Suprapubic skin (tissue), 4 donors: Measurements from ENCODE around the gene MAGI1. TPM values are rescaled to one million over a fixed set of nuclear protein-coding genes. Genes with fewer than 3 reads are reported as not detected.

Source experiments
- DNase-seq, 2 donors: peaks; one replicate each; pipeline ENCODE4 v3.0.0-alpha.2; 2019; ENCODE audit warnings: low spot score in 2 of 2
- H3K27ac ChIP-seq: fragments of 200-600 bp; sonication (generic); one replicate; pipeline ENCODE4 v1.5.1; 2019
- H3K27me3 ChIP-seq: fragments of 200-600 bp; sonication (generic); one replicate; pipeline ENCODE4 v1.5.1; 2019
- H3K36me3 ChIP-seq: fragments of 200-600 bp; sonication (generic); one replicate; pipeline ENCODE4 v1.5.1; 2019
- H3K4me1 ChIP-seq: fragments of 200-600 bp; sonication (generic); one replicate; pipeline ENCODE4 v1.5.1; 2019
- H3K4me3 ChIP-seq: fragments of 200-600 bp; sonication (generic); one replicate; pipeline ENCODE4 v1.5.1; 2019; ENCODE audit warnings: mild to moderate bottlenecking
- H3K9me3 ChIP-seq: fragments of 200-600 bp; sonication (generic); one replicate; pipeline ENCODE4 v1.5.1; 2019
- EP300 ChIP-seq: sonication (generic); formaldehyde crosslinking; IDR thresholded peaks from one replicate; pipeline ENCODE4 v1.6.1; 2017; ENCODE audit warnings: antibody characterized with exemption
- POLR2A ChIP-seq, 2 donors: fragments of 450-650 bp; IDR thresholded peaks; one replicate each; pipeline ENCODE4 v1.6.1; 2017; ENCODE audit warnings: antibody characterized with exemption in 2 of 2, mild to moderate bottlenecking in 2 of 2, moderate library complexity in 2 of 2
- POLR2AphosphoS5 ChIP-seq, 3 donors: sonication (generic); formaldehyde crosslinking; IDR thresholded peaks; one replicate each; pipeline ENCODE4 v1.6.1; 2017; ENCODE audit warnings: antibody characterized with exemption in 3 of 3
- whole genome bisulfite sequencing: methylation state at CpG from one replicate; pipeline ENCODE4 v1.1.5; 2018; 5-methylcytosine and 5-hydroxymethylcytosine counted together
- total RNA-seq, 4 donors: library from RNA; depleted of rRNA; stranded (reverse); fragments of >200 nt; gene quantifications; one replicate each; pipeline ENCODE4 v1.1.0, GENCODE V29; 2016
- TF ChIP-seq, protein P1 (sequence below), 2 donors: fragments of 200-600 bp in 1 of 2; fragments of 450-650 bp in 1 of 2; sonication (generic) in 1 of 2; IDR thresholded peaks; one replicate each; pipeline ENCODE4 v1.5.1; 2016 to 2019; ENCODE audit warnings: antibody characterized with exemption in 2 of 2, mild to moderate bottlenecking in 1 of 2, moderate library complexity in 1 of 2

Gene MAGI1
- total RNA-seq, 4 donors from 2014 or later: 37.9 to 71.5 (median 48.6) TPM

DNA sequence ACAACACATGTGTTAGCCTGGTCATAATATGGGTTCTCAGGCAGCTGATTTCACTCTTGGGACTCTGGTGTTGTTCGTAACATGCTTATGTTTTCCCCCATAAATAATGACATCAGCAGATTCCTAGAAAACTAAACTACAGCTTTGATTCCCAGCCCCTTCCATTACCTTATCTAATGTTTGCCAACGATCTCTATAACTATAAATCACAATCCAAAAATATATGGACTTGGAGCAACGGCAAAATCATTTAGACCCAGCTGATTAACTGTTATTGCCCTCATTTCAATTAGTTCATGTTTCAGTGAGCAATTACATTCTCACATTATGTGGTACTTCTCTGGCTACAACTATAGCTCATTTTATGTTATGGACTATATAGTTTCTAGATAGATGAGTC is 531.3 kb downstream of the MAGI1 start:
- DNase-seq: no peak
- no peak overlapping the region for H3K27ac ChIP-seq
- TF ChIP-seq POLR2AphosphoS5 (IDR thresholded peaks at IDR 0.05) (no peak), EP300 (no peak)
- H3K9me3 ChIP-seq: no peaks in the 10 kb centered on the region
- peaks cover 8% of the 10 kb centered on the region for H3K4me1 ChIP-seq
- no peak overlapping the region for H3K4me3 ChIP-seq
- H3K36me3 ChIP-seq: no peaks in the 10 kb centered on the region
- 50% methylated on average over 3 of the region's 3 CpGs for WGBS
- no peaks in the 10 kb centered on the region for H3K27me3 ChIP-seq

DNA sequence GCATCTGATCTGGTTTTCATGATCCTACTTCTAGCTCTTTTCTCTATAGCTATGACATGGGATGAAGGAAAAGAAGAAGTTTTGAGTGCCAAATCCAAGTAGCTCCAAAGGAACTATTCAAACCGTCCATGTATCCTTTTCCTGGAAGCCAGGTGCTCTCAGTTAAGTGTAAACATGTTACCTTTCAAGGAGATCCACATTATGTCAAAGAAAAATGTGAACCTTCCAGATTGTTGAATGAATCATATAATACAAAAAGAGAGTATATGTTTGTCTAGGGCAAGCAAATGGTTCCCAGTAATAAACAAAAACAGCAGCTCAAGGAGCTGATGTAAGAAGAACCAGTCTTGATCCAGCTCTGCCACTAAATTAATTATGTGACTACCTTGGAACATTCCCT is 534.9 kb downstream of the MAGI1 start:
- TF ChIP-seq, protein P1, sequence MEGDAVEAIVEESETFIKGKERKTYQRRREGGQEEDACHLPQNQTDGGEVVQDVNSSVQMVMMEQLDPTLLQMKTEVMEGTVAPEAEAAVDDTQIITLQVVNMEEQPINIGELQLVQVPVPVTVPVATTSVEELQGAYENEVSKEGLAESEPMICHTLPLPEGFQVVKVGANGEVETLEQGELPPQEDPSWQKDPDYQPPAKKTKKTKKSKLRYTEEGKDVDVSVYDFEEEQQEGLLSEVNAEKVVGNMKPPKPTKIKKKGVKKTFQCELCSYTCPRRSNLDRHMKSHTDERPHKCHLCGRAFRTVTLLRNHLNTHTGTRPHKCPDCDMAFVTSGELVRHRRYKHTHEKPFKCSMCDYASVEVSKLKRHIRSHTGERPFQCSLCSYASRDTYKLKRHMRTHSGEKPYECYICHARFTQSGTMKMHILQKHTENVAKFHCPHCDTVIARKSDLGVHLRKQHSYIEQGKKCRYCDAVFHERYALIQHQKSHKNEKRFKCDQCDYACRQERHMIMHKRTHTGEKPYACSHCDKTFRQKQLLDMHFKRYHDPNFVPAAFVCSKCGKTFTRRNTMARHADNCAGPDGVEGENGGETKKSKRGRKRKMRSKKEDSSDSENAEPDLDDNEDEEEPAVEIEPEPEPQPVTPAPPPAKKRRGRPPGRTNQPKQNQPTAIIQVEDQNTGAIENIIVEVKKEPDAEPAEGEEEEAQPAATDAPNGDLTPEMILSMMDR (IDR thresholded peaks at IDR 0.05): no peak
- no peak for TF ChIP-seq POLR2AphosphoS5 (IDR thresholded peaks at IDR 0.05)
- no peak for TF ChIP-seq EP300
- no peak for TF ChIP-seq POLR2A (IDR thresholded peaks at IDR 0.05)
- no peaks in the 10 kb centered on the region for H3K9me3 ChIP-seq
- H3K27me3 ChIP-seq: no peaks in the 10 kb centered on the region
- WGBS: 38% methylated on average over 1 of the region's 1 CpG
- no peak for DNase-seq
- H3K36me3 ChIP-seq: no peaks in the 10 kb centered on the region
- peak overlapping the region; percentile 40 for H3K27ac ChIP-seq
- peaks cover 8% of the 10 kb centered on the region for H3K4me1 ChIP-seq
- H3K4me3 ChIP-seq: no peak overlapping the region

DNA sequence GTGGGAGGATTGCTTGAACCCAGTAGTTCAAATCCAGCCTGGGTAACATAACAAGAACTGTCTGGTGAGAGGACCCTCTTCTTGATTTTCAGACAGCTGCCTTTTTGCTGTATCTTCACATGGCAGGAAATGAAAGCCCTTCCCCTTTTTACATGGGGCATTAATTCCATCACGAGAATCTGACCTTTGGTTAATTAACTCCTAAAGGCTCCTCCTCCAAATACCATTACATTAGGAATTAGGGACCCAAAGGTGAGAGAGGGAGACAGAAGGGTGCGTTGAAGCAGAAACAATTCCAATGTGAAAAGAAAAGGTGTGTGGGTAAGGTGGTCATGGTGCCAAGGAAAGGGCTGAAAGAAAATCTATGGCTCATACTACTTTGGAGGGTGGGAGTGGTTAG is 536.2 kb downstream of the MAGI1 start:
- 77% methylated on average over 2 of the region's 2 CpGs for WGBS
- Histone ChIP-seq H3K27ac (no peak overlapping the region), H3K9me3 (no peaks in the 10 kb centered on the region), H3K4me1 (peaks cover 8% of the 10 kb centered on the region), H3K4me3 (no peak overlapping the region), H3K36me3 (no peaks in the 10 kb centered on the region), H3K27me3 (no peaks in the 10 kb centered on the region)
- TF ChIP-seq, protein P1 (IDR thresholded peaks at IDR 0.05): no peak
- TF ChIP-seq POLR2A (IDR thresholded peaks at IDR 0.05) (no peak), POLR2AphosphoS5 (IDR thresholded peaks at IDR 0.05) (no peak), EP300 (no peak)
- no peak for DNase-seq

DNA sequence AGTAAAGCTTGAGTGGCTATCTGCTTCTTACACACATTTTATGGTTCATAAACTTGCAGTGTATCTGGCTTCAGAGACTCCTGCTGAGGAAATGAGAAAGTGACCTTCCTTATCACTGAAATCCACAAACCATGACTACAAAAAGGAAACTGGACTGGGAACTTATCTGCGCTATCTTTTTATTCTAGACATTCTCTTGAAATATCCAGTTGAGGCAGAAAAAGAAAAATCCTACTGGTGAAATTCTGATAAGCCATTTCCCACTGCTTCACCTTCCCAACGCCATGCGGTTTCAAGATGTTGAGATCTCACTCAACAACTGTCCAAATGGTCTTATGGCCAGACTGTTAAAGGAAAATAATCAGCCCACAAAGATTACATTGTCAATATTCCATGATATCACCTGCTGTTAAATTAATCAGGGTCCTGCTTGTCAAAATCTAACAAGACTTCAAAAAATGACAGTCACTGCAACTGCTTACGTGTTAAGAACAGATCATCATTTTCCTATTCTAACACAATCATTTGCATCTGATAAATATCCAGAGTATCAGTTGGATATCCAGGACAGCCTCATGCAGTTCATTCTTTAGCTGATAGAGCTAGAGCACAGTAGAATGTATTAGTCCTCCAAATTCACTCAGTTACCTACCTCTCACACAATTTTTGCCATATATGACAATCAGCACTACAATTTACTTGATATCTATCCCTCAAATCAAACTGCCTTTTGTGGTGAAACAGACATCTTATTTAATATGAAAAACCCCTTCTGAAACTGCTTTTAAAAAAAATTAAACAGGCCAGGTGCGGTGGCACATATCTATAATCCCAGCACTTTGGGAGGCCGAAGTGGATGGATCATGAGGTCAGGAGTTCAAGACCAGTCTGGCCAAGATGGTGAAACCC is 538.1 kb downstream of the MAGI1 start:
- Histone ChIP-seq H3K4me3 (no peak overlapping the region), H3K36me3 (no peaks in the 10 kb centered on the region), H3K27ac (no peak overlapping the region), H3K4me1 (peaks cover 8% of the 10 kb centered on the region), H3K9me3 (no peaks in the 10 kb centered on the region), H3K27me3 (no peaks in the 10 kb centered on the region)
- WGBS: 94% methylated on average over 6 of the region's 6 CpGs
- TF ChIP-seq, protein P1 (IDR thresholded peaks at IDR 0.05): no peak
- TF ChIP-seq EP300: no peak
- no peak for TF ChIP-seq POLR2AphosphoS5 (IDR thresholded peaks at IDR 0.05)
- no peak for DNase-seq

DNA sequence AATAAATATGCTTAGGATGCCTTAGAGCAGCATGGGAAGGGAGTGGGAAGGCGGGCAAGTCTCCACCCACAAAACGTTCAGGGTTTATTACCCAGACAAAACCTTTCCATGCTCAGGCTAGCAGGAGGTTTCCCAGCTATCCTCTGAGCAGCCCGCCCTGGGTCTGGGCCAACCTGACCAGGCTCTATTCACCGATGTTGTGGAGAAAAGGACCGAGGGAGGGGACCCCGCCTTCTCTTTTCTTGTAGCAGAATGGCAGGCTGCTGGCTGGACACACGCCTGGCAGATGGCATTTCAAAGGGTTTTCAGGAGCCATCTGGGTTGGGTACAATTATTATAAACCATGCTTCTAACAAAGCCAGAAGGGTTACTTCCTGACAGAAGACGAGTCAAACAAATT is 540.9 kb downstream of the MAGI1 start:
- peaks cover 4% of the 10 kb centered on the region for H3K4me1 ChIP-seq
- 51% methylated on average over 8 of the region's 8 CpGs for WGBS
- H3K36me3 ChIP-seq: no peaks in the 10 kb centered on the region
- H3K4me3 ChIP-seq: no peak overlapping the region
- no peak for DNase-seq
- no peaks in the 10 kb centered on the region for H3K27me3 ChIP-seq
- TF ChIP-seq POLR2AphosphoS5 (IDR thresholded peaks at IDR 0.05) (no peak), EP300 (no peak), POLR2A (IDR thresholded peaks at IDR 0.05) (no peak)
- no peaks in the 10 kb centered on the region for H3K9me3 ChIP-seq
- no peak overlapping the region for H3K27ac ChIP-seq

DNA sequence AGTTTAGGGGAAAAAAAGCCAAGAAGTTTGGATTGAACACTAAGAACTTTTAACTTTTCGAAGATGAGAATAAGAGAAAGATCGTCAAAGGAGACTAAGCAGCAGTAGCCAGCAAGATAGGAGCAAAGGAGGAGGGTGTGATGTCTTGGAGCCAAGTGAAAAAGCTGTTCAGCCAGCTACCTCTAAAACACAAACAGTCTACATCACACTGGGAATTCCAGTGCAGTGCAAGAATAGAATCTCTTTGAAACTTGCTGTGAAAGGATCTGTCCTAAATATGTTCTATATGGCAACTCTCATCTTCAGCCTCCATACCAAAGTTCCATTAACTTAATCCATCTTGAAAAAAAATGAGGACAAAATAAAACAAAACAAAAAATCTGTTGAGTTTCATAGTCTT is 541.5 kb downstream of the MAGI1 start:
- Histone ChIP-seq H3K27ac (no peak overlapping the region), H3K4me3 (no peak overlapping the region), H3K27me3 (no peaks in the 10 kb centered on the region), H3K36me3 (no peaks in the 10 kb centered on the region), H3K4me1 (peaks cover 4% of the 10 kb centered on the region), H3K9me3 (no peaks in the 10 kb centered on the region)
- DNase-seq: no peak
- 86% methylated on average over 2 of the region's 2 CpGs for WGBS
- no peak for TF ChIP-seq EP300
- TF ChIP-seq, protein P1 (IDR thresholded peaks at IDR 0.05): no peak
- no peak for TF ChIP-seq POLR2A (IDR thresholded peaks at IDR 0.05)
- no peak for TF ChIP-seq POLR2AphosphoS5 (IDR thresholded peaks at IDR 0.05)
